Measurements from ENCODE around the gene PLAU. TPM values are rescaled to one million over a fixed set of nuclear protein-coding genes. Genes with fewer than 3 reads are reported as not detected.

PLAU gene
- total RNA-seq, 1 donor from 2014 or later: 19.5 TPM

GRCh38 chr10:73931767-73932619 lies 21.1 kb downstream of the PLAU start:
- Mint-ChIP-seq H3K4me1 (ENCODE audit: unreplicated experiment) (peaks cover 36% of the 10 kb centered on the region), H3K27ac (ENCODE audit: unreplicated experiment) (no peak overlapping the region), H3K27me3 (ENCODE audit: unreplicated experiment) (peaks cover 8% of the 10 kb centered on the region), H3K36me3 (ENCODE audit: low read depth, unreplicated experiment) (no peaks in the 10 kb centered on the region), H3K4me3 (ENCODE audit: unreplicated experiment) (no peak overlapping the region), H3K9me3 (ENCODE audit: unreplicated experiment) (no peaks in the 10 kb centered on the region)
- TF ChIP-seq CTCF (IDR thresholded peaks at IDR 0.05; ENCODE audit: unreplicated experiment): no peak
- no peak for DNase-seq (ENCODE audit: low spot score)

- no peak for DNase-seq (ENCODE audit: low spot score)
- H3K9me3 Mint-ChIP-seq (ENCODE audit: unreplicated experiment): no peaks in the 10 kb centered on the region
Observed at GRCh38 chr10:73932620-73933112, 21.7 kb downstream of the PLAU start.

GRCh38 chr10:73934074-73934473 lies 23.1 kb downstream of the PLAU start:
- Mint-ChIP-seq H3K9me3 (ENCODE audit: unreplicated experiment) (no peaks in the 10 kb centered on the region), H3K36me3 (ENCODE audit: low read depth, unreplicated experiment) (no peaks in the 10 kb centered on the region), H3K4me3 (ENCODE audit: unreplicated experiment) (no peak overlapping the region)

More at GRCh38 chr10:73932620-73933112, 21.7 kb downstream of the PLAU start:
- Mint-ChIP-seq H3K4me3 (ENCODE audit: unreplicated experiment) (no peak overlapping the region), H3K27ac (ENCODE audit: unreplicated experiment) (no peak overlapping the region), H3K27me3 (ENCODE audit: unreplicated experiment) (peaks cover 6% of the 10 kb centered on the region), H3K36me3 (ENCODE audit: low read depth, unreplicated experiment) (no peaks in the 10 kb centered on the region), H3K4me1 (ENCODE audit: unreplicated experiment) (peaks cover 43% of the 10 kb centered on the region)
- TF ChIP-seq CTCF (IDR thresholded peaks at IDR 0.05; ENCODE audit: unreplicated experiment): no peak

GRCh38 chr10:73935895-73936294 lies 25.0 kb downstream of the PLAU start:
- Mint-ChIP-seq H3K9me3 (ENCODE audit: unreplicated experiment) (no peaks in the 10 kb centered on the region), H3K27ac (ENCODE audit: unreplicated experiment) (no peak overlapping the region), H3K27me3 (ENCODE audit: unreplicated experiment) (peaks cover 8% of the 10 kb centered on the region), H3K36me3 (ENCODE audit: low read depth, unreplicated experiment) (no peaks in the 10 kb centered on the region), H3K4me3 (ENCODE audit: unreplicated experiment) (no peak overlapping the region), H3K4me1 (ENCODE audit: unreplicated experiment) (peaks cover 54% of the 10 kb centered on the region)
- no peak for DNase-seq (ENCODE audit: low spot score)
- no peak for TF ChIP-seq CTCF (IDR thresholded peaks at IDR 0.05; ENCODE audit: unreplicated experiment)

More at GRCh38 chr10:73934074-73934473, 23.1 kb downstream of the PLAU start:
- H3K4me1 Mint-ChIP-seq (ENCODE audit: unreplicated experiment): peaks cover 54% of the 10 kb centered on the region
- H3K27ac Mint-ChIP-seq (ENCODE audit: unreplicated experiment): no peak overlapping the region
- DNase-seq (ENCODE audit: low spot score): no peak
- peaks cover 9% of the 10 kb centered on the region for H3K27me3 Mint-ChIP-seq (ENCODE audit: unreplicated experiment)
- no peak for TF ChIP-seq CTCF (IDR thresholded peaks at IDR 0.05; ENCODE audit: unreplicated experiment)

Measured in endothelial cell (in vitro differentiated cells).